Kidney capillary endothelial cell (primary cell): Measurements from ENCODE around the gene DPH5.
"Not testable (repeated sequence)": the region's sequence is repeated elsewhere in the genome, so short reads cannot be mapped to it uniquely, and the experiment has no call there.

ENCODE experiments used
- DNase-seq: peaks from one replicate; pipeline ENCODE4 v3.0.0-alpha.2; 2018; ENCODE audit warnings: low spot score

DPH5 gene

GRCh38 chr1:100982793-100983192, 42.8 kb downstream of the DPH5 start:
- DNase-seq: no peak

GRCh38 chr1:100979631-100980030, 46.0 kb downstream of the DPH5 start:
- no peak for DNase-seq

- DNase-seq: no peak
These were observed 48.6 kb downstream of the DPH5 start for GRCh38 chr1:100976936-100977335.

- DNase-seq: no peak
These were observed 53.4 kb downstream of the DPH5 start for GRCh38 chr1:100972185-100972584.

- no peak for DNase-seq
These were observed 54.6 kb downstream of the DPH5 start for GRCh38 chr1:100971021-100971420.

- no peak for DNase-seq
These were observed 56.3 kb downstream of the DPH5 start for GRCh38 chr1:100969327-100969726.

GRCh38 chr1:100968621-100969020, 57.0 kb downstream of the DPH5 start:
- no peak for DNase-seq

- no peak for DNase-seq
These were observed 65.5 kb downstream of the DPH5 start for GRCh38 chr1:100960098-100960497.

GRCh38 chr1:100959502-100960060, 66.0 kb downstream of the DPH5 start:
- peak; percentile 53 for DNase-seq

- DNase-seq: peak; percentile 82
These were observed 70.3 kb downstream of the DPH5 start for GRCh38 chr1:100955322-100955721.

- DNase-seq: no peak
These were observed 71.4 kb downstream of the DPH5 start for GRCh38 chr1:100953960-100954730.

GRCh38 chr1:100952970-100953369, 72.6 kb downstream of the DPH5 start:
- DNase-seq: not testable (repeated sequence)

GRCh38 chr1:100952104-100952745, 73.4 kb downstream of the DPH5 start:
- no peak for DNase-seq

GRCh38 chr1:100950781-100951180, 74.8 kb downstream of the DPH5 start:
- no peak for DNase-seq

GRCh38 chr1:100950337-100950736, 75.2 kb downstream of the DPH5 start:
- DNase-seq: no peak

GRCh38 chr1:100949515-100950158, 75.9 kb downstream of the DPH5 start:
- DNase-seq: not testable (repeated sequence)

- not testable (repeated sequence) for DNase-seq
These were observed 76.7 kb downstream of the DPH5 start for GRCh38 chr1:100948721-100949405.

GRCh38 chr1:100947816-100948215, 77.8 kb downstream of the DPH5 start:
- DNase-seq: not testable (repeated sequence)

GRCh38 chr1:100946064-100946463, 79.5 kb downstream of the DPH5 start:
- not testable (repeated sequence) for DNase-seq

- DNase-seq: no peak
These were observed 82.1 kb downstream of the DPH5 start for GRCh38 chr1:100943533-100943932.

GRCh38 chr1:100942304-100943046, 83.1 kb downstream of the DPH5 start:
- DNase-seq: no peak
